ENCODE results near the gene STMN1. TPM values are rescaled to one million over a fixed set of nuclear protein-coding genes. Genes with fewer than 3 reads are reported as not detected.

The STMN1 gene
- total RNA-seq, 1 donor from 2014 or later: 1,181 TPM

- DNase-seq (ENCODE audit: low spot score in 2 of 2) (no peak), FAIRE-seq (no peak)
Measured at GRCh38 chr1:25897754-25898153, 8.5 kb downstream of the STMN1 start.

GRCh38 chr1:25896266-25896665, 10.0 kb downstream of the STMN1 start:
- no peak for FAIRE-seq
- DNase-seq (ENCODE audit: low spot score in 2 of 2): no peak

- FAIRE-seq (peak; percentile 67), DNase-seq (ENCODE audit: low spot score in 2 of 2) (peak; percentile 76 to 93)
Measured at GRCh38 chr1:25895365-25895990, 10.7 kb downstream of the STMN1 start.

- no peak for DNase-seq (ENCODE audit: low spot score in 2 of 2)
- no peak for FAIRE-seq
Measured at GRCh38 chr1:25893116-25893515, 13.1 kb downstream of the STMN1 start.

- no peak for FAIRE-seq
- DNase-seq (ENCODE audit: low spot score in 2 of 2): no peak
Measured at GRCh38 chr1:25891606-25892005, 14.6 kb downstream of the STMN1 start.

GRCh38 chr1:25890239-25891034, 15.8 kb downstream of the STMN1 start:
- DNase-seq (ENCODE audit: low spot score in 2 of 2) (no peak), FAIRE-seq (no peak)

GRCh38 chr1:25889470-25889869, 16.7 kb downstream of the STMN1 start:
- DNase-seq (ENCODE audit: low spot score in 2 of 2) (no peak), FAIRE-seq (no peak)

GRCh38 chr1:25888426-25888987, 17.7 kb downstream of the STMN1 start:
- FAIRE-seq (no peak), DNase-seq (ENCODE audit: low spot score in 2 of 2) (no peak)

- FAIRE-seq: no peak
- DNase-seq (ENCODE audit: low spot score in 2 of 2): no peak
Measured at GRCh38 chr1:25885602-25886001, 20.6 kb downstream of the STMN1 start.

- FAIRE-seq (no peak), DNase-seq (ENCODE audit: low spot score in 2 of 2) (no peak)
Measured at GRCh38 chr1:25881266-25881665, 25.0 kb downstream of the STMN1 start.

- DNase-seq (ENCODE audit: low spot score in 2 of 2) (no peak), FAIRE-seq (no peak)
Measured at GRCh38 chr1:25880518-25880917, 25.7 kb downstream of the STMN1 start.

- FAIRE-seq: no peak
- DNase-seq (ENCODE audit: low spot score in 2 of 2): no peak
Measured at GRCh38 chr1:25879675-25880074, 26.5 kb downstream of the STMN1 start.

- DNase-seq (ENCODE audit: low spot score in 2 of 2) (no peak), FAIRE-seq (no peak)
Measured at GRCh38 chr1:25878690-25879089, 27.5 kb downstream of the STMN1 start.

- no peak for DNase-seq (ENCODE audit: low spot score in 2 of 2)
- no peak for FAIRE-seq
Measured at GRCh38 chr1:25877155-25877554, 29.1 kb downstream of the STMN1 start.

GRCh38 chr1:25876693-25877077, 29.5 kb downstream of the STMN1 start:
- FAIRE-seq: no peak
- DNase-seq (ENCODE audit: low spot score in 2 of 2): no peak

- DNase-seq (ENCODE audit: low spot score in 2 of 2) (no peak), FAIRE-seq (no peak)
Measured at GRCh38 chr1:25875856-25876692, 30.1 kb downstream of the STMN1 start.

GRCh38 chr1:25875154-25875855, 30.9 kb downstream of the STMN1 start, which contains the start of gene PAQR7:
Gene PAQR7 (minus strand): TSS chr1:25875708. CDS start chr1:25863839, 11,869 bp downstream.
- DNase-seq (ENCODE audit: low spot score in 2 of 2) (peak; percentile 80 to 84), FAIRE-seq (no peak)

- FAIRE-seq: no peak
- DNase-seq (ENCODE audit: low spot score in 2 of 2): no peak
Measured at GRCh38 chr1:25874635-25875153, 31.5 kb downstream of the STMN1 start.

GRCh38 chr1:25874209-25874608, 32.0 kb downstream of the STMN1 start:
- no peak for FAIRE-seq

GRCh38 chr1:25873120-25873519, 33.1 kb downstream of the STMN1 start:
- FAIRE-seq: no peak

More at GRCh38 chr1:25874209-25874608, 32.0 kb downstream of the STMN1 start:
- no peak for DNase-seq (ENCODE audit: low spot score in 2 of 2)

More at GRCh38 chr1:25873120-25873519, 33.1 kb downstream of the STMN1 start:
- DNase-seq (ENCODE audit: low spot score in 2 of 2): no peak

Measured in frontal cortex (tissue), 4 donors.